Aorta (tissue), 5 donors: ENCODE results near the gene PPM1H. TPM values are rescaled to one million over a fixed set of nuclear protein-coding genes. Genes with fewer than 3 reads are reported as not detected.
"Not testable (repeated sequence)": the region's sequence is repeated elsewhere in the genome, so short reads cannot be mapped to it uniquely, and the experiment has no call there.

Experiments
- ATAC-seq: fragments of 200-7000 bp; cut with Tn5 transposase; one replicate; pipeline ENCODE4 v1.9.1; 2022; ENCODE audit warnings: moderate library complexity; ENCODE audit not compliant: low FRiP score
- DNase-seq, 2 donors: peaks; one replicate each; pipeline ENCODE4 v3.0.0-alpha.2; 2020
- H3K27ac ChIP-seq, 2 donors: one replicate each; pipeline ENCODE4 v1.5.1; 2013; ENCODE audit warnings: low read length in 2 of 2, mild to moderate bottlenecking in 2 of 2, moderate library complexity in 2 of 2, control low read depth in 1 of 2, inconsistent platforms in 1 of 2, low read depth in 1 of 2
- H3K27me3 ChIP-seq, 2 donors: one replicate each; pipeline ENCODE4 v1.6.1; 2013; ENCODE audit warnings: control low read depth in 1 of 2, low read length in 1 of 2, mild to moderate bottlenecking in 1 of 2, moderate library complexity in 1 of 2; ENCODE audit not compliant: insufficient read depth in 2 of 2, control insufficient read depth in 1 of 2
- H3K36me3 ChIP-seq, 2 donors: one replicate each; pipeline ENCODE4 v1.6.1; 2013; ENCODE audit warnings: control low read depth in 1 of 2, low read length in 1 of 2, mild to moderate bottlenecking in 1 of 2; ENCODE audit not compliant: insufficient read depth in 2 of 2, control insufficient read depth in 1 of 2
- H3K4me1 ChIP-seq, 2 donors: one replicate each; pipeline ENCODE4 v1.6.1; 2013; ENCODE audit warnings: low read length in 2 of 2, control low read depth in 1 of 2, mild to moderate bottlenecking in 1 of 2, moderate library complexity in 1 of 2; ENCODE audit not compliant: insufficient read depth in 2 of 2, control insufficient read depth in 1 of 2
- H3K4me3 ChIP-seq, 2 donors: one replicate each; pipeline ENCODE4 v1.5.1; 2013; ENCODE audit warnings: low read length in 2 of 2, control low read depth in 1 of 2, mild to moderate bottlenecking in 1 of 2
- H3K9me3 ChIP-seq: one replicate; pipeline ENCODE4 v1.6.1; 2013; ENCODE audit warnings: mild to moderate bottlenecking, low read length; ENCODE audit not compliant: control insufficient read depth
- WGBS, 2 donors: extraction: QIAGEN DNeasy Blood & Tissue Kit; methylation state at CpG; one replicate each; pipeline ENCODE4 v1.1.7; 2013; 5-methylcytosine and 5-hydroxymethylcytosine counted together
- intact Hi-C, 2 donors: fragments of 100-400 bp; cut with DNase I; formaldehyde crosslinking; loops; one replicate each; pipeline versions ENCODE4 v1.14.2 to v1.15.0; 2022
- polyA plus RNA-seq, 2 donors: library from polyadenylated mRNA; stranded (reverse); fragments of 200-250 nt; gene quantifications; one replicate each; pipeline ENCODE4 v1.2.3, GENCODE V29; 2013
- total RNA-seq, 2 donors: library from RNA; stranded (reverse); fragmentation: NEBNext Ultra II Directional; extraction: Animal tissue kit (Norgen Biotek cat#: 25700); gene quantifications; one replicate each; pipeline ENCODE4 v1.2.1, GENCODE V29; 2021
- donor health status: healthy with polysubstance abuse.
- donor health status: Bipolar disorder and iron deficiency.
- donor health status: DM: no; HTN: no; CAD: no.
- donor health status: DM: no; HTN: no; CAD: no.
- donor health status: DM: yes; HTN: yes; CAD: no.

Gene PPM1H
- total and polyA plus RNA-seq, 4 donors, result 1.3 to 9.3 (median 3.7) TPM

- 92 to 93% methylated on average over 6 of the region's 6 CpGs for WGBS, 2 donors
- Histone ChIP-seq H3K27ac (no peak overlapping the region), H3K9me3 (no peaks in the 10 kb centered on the region), H3K27me3 (no peaks in the 10 kb centered on the region), H3K36me3 (no peaks in the 10 kb centered on the region), H3K4me3 (no peak overlapping the region), H3K4me1 (no peaks in the 10 kb centered on the region)
- ATAC-seq (no peak), DNase-seq (no peak)
- intact Hi-C loops, result no loop called here
Observed at GRCh38 chr12:62673028-62673815, 261.7 kb downstream of the PPM1H start.

DNA sequence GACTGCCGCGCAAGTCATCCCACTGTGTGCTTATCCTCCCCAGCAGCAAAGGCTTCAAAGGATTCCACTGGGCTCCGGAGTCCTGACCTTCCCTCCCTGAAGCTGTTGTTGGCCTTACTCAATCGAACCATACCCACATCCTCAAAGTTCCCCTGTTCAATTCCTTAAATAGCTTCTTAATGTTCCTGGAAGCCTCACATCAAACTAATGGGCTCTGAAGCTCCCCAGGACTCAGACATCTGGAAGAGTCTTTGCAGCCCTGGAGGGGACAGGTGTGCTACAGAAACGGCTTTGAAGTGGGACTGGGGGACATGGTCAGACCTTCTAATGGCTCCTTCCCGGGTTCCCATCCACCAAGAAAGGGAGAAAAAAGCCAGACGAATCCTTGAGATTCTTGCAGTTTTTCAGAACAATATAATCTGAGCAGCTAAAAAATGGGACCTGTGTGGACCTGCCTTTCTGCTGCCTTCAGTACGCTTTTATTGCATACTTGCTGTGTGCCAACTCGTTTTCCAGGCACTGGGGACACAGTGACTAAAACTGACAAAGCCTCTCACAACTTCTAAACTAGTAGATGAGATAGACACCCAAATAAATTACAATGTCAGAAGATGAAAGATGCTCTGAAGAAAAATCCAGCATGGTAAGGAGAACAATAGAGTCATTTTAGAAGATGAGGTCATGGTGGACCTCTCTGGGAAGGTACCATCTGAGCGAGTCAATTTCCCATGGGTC, 263.8 kb downstream of the PPM1H start:
- Histone ChIP-seq H3K4me3 (no peak overlapping the region), H3K27ac (no peak overlapping the region), H3K9me3 (no peaks in the 10 kb centered on the region), H3K4me1 (no peaks in the 10 kb centered on the region), H3K36me3 (no peaks in the 10 kb centered on the region), H3K27me3 (no peaks in the 10 kb centered on the region)
- ATAC-seq (no peak), DNase-seq (no peak)
- 88 to 90% methylated on average over 10 of the region's 10 CpGs for WGBS, 2 donors
- intact Hi-C loops, result no loop called here

- intact Hi-C loops, result no loop called here
- DNase-seq (no peak), ATAC-seq (no peak)
- Histone ChIP-seq H3K9me3 (no peaks in the 10 kb centered on the region), H3K4me3 (no peak overlapping the region), H3K4me1 (no peaks in the 10 kb centered on the region), H3K36me3 (no peaks in the 10 kb centered on the region), H3K27ac (no peak overlapping the region), H3K27me3 (no peaks in the 10 kb centered on the region)
- WGBS, 2 donors, result 99 to 100% methylated on average over 3 of the region's 3 CpGs
Observed at GRCh38 chr12:62668782-62669181, 266.2 kb downstream of the PPM1H start.

DNA sequence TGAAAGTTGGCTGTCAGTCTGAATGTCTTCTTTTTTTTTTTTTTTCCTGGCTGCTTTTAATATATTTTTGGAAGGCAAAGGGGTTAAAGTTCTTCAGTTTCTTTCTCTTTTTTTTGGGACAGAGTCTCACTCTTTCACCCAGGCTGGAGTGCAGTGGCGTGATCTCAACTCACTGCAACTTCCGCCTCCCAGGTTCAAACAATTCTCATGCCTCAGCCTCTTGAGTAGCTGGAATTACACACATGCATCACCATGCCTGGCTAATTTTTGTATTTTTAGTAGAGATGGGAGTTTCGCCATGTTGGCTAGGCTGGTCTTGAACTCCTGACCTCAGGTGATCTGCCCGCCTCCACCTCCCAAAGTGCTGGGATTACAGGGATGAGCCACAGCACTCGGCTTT, 270.0 kb downstream of the PPM1H start:
- WGBS, 2 donors, result 87 to 90% methylated on average over 5 of the region's 5 CpGs
- intact Hi-C loops, result not testable (repeated sequence)

DNA sequence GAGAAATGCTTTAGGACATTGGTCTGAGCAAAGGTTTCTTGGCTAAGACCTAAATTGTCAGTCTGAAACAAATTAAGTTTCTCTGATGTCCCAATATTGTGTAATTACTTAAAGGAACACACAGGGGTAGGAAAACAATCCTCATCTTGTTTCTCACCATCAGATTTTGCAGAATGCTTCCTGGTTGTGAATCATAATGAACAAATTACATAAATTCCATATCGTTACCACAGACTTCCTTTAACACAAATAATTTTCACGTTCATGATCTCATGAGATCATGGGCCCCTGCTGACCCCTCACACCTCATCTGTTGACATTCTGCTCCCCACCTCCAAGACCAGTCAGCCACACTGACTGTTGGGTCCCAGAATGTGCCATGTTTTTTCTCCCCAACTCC, 274.2 kb downstream of the PPM1H start:
- no peak overlapping the region for H3K27ac ChIP-seq
- ATAC-seq (no peak), DNase-seq (no peak)
- intact Hi-C loops, result no loop called here
- H3K9me3 ChIP-seq, result no peaks in the 10 kb centered on the region
- H3K4me1 ChIP-seq, result no peaks in the 10 kb centered on the region
- H3K36me3 ChIP-seq, result no peaks in the 10 kb centered on the region
- H3K4me3 ChIP-seq, result no peak overlapping the region
- WGBS, 2 donors, result 85% methylated on average over 2 of the region's 2 CpGs
- no peaks in the 10 kb centered on the region for H3K27me3 ChIP-seq

More for the DNA sequence above, 270.0 kb downstream of the PPM1H start:
- H3K9me3 ChIP-seq, H3K4me1 ChIP-seq, H3K27ac ChIP-seq, DNase-seq, H3K4me3 ChIP-seq, ATAC-seq, H3K36me3 ChIP-seq, H3K27me3 ChIP-seq: not testable (repeated sequence)

GRCh38 chr12:62659453-62660295, 275.3 kb downstream of the PPM1H start:
- H3K4me3 ChIP-seq, result no peak overlapping the region
- no peaks in the 10 kb centered on the region for H3K4me1 ChIP-seq
- no peaks in the 10 kb centered on the region for H3K9me3 ChIP-seq
- DNase-seq (no peak), ATAC-seq (no peak)
- 70 to 72% methylated on average over 3 of the region's 3 CpGs for WGBS, 2 donors
- no peaks in the 10 kb centered on the region for H3K27me3 ChIP-seq
- intact Hi-C loops, result no loop called here
- no peak overlapping the region for H3K27ac ChIP-seq
- no peaks in the 10 kb centered on the region for H3K36me3 ChIP-seq

DNA sequence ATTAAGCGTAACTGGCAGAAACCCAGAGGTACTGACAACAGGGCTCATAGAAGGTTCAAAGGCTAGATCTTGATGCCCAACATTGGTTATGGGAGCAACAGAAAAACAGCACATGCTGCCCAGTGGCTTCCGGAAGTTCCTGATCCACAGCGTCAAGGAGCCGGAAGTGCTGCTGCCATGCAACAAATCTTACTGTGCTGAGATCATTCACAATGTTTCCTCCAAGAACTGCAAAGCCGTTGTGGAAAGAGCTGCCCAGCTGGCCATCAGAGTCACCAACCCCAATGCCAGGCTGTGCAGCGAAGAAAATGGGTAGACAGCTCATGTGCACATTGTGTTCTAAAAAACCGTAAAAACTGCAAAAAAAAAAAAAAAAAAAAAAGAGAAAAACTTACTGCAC, 276.0 kb downstream of the PPM1H start:
- H3K27me3 ChIP-seq, result no peaks in the 10 kb centered on the region
- no peaks in the 10 kb centered on the region for H3K36me3 ChIP-seq
- no peak for DNase-seq
- intact Hi-C loops, result no loop called here
- no peak overlapping the region for H3K27ac ChIP-seq
- ATAC-seq, result no peak
- H3K9me3 ChIP-seq, result no peaks in the 10 kb centered on the region
- H3K4me1 ChIP-seq, result no peaks in the 10 kb centered on the region
- 44 to 46% methylated on average over 7 of the region's 7 CpGs for WGBS, 2 donors
- no peak overlapping the region for H3K4me3 ChIP-seq

GRCh38 chr12:62657363-62657632, 277.7 kb downstream of the PPM1H start:
- Histone ChIP-seq H3K27me3 (no peaks in the 10 kb centered on the region), H3K4me1 (no peaks in the 10 kb centered on the region), H3K27ac (no peak overlapping the region), H3K9me3 (no peaks in the 10 kb centered on the region), H3K4me3 (no peak overlapping the region), H3K36me3 (no peaks in the 10 kb centered on the region)
- ATAC-seq (no peak), DNase-seq (no peak)
- WGBS, 2 donors, result 87 to 88% methylated on average over 1 of the region's 1 CpG
- intact Hi-C loops, result no loop called here
